HepG2 (cell line): Measurements from ENCODE around the gene VARS2. TPM values are rescaled to one million over a fixed set of nuclear protein-coding genes. Genes with fewer than 3 reads are reported as not detected.

ENCODE experiments used
- ATF1 ChIP-seq: IDR thresholded peaks from 2 replicates; pipeline ENCODE4 v1.6.1; 2016; ENCODE audit warnings: mild to moderate bottlenecking, control low read depth
- ATF7 ChIP-seq, 2 experiments: fragments of 450-650 bp in 1 of 2; sonication (generic) in 1 of 2; formaldehyde crosslinking in 1 of 2; IDR thresholded peaks; 2 replicates each; pipeline versions ENCODE4 v1.4.0 to v1.6.1; 2016 to 2020; ENCODE audit warnings: antibody characterized with exemption in 1 of 2, mild to moderate bottlenecking in 1 of 2, missing genetic modification reagents in 1 of 2
- CBX2 ChIP-seq, 2 experiments: fragments of 200-600 bp in 1 of 2; sonication (generic); formaldehyde crosslinking in 1 of 2; IDR thresholded peaks; 2 replicates each; pipeline versions ENCODE4 v1.7.0 to v1.8.1; 2018 to 2022; ENCODE audit warnings: low read depth in 2 of 2, low read length in 1 of 2, mild to moderate bottlenecking in 1 of 2, missing genetic modification reagents in 1 of 2
- HES4 ChIP-seq: sonication (generic); formaldehyde crosslinking; IDR thresholded peaks from 2 replicates; pipeline ENCODE4 v1.9.0; 2021; ENCODE audit warnings: mild to moderate bottlenecking, missing genetic modification reagents, borderline replicate concordance
- KDM2A ChIP-seq: sonication (generic); formaldehyde crosslinking; IDR thresholded peaks from 2 replicates; pipeline ENCODE4 v1.4.0; 2020; ENCODE audit warnings: low read depth, missing genetic modification reagents, borderline replicate concordance
- MIER3 ChIP-seq: IDR thresholded peaks from 2 replicates; pipeline ENCODE4 v1.6.1; 2016; ENCODE audit warnings: missing compliant biosample characterization, borderline replicate concordance
- POGK ChIP-seq: sonication (generic); formaldehyde crosslinking; conservative IDR thresholded peaks from 2 replicates; pipeline ENCODE4 v1.8.0; 2022; ENCODE audit warnings: mild to moderate bottlenecking, moderate library complexity, missing genetic modification reagents
- PPARG ChIP-seq: conservative IDR thresholded peaks from 2 replicates; pipeline ENCODE4 v1.6.1; 2016; ENCODE audit warnings: missing biosample characterization, missing genetic modification reagents
- SNRNP70 ChIP-seq: fragments of 200-400 bp; formaldehyde crosslinking; IDR thresholded peaks from 2 replicates; pipeline ENCODE4 v1.6.1; 2017; ENCODE audit warnings: mild to moderate bottlenecking, low read depth, low read length, moderate library complexity
- STAT6 ChIP-seq: sonication (generic); formaldehyde crosslinking; IDR thresholded peaks from 2 replicates; pipeline ENCODE4 v1.4.0; 2020; ENCODE audit warnings: missing genetic modification reagents, mild to moderate bottlenecking, borderline replicate concordance
- THYN1 ChIP-seq: sonication (generic); formaldehyde crosslinking; IDR thresholded peaks from 2 replicates; pipeline ENCODE4 v1.8.1; 2023; ENCODE audit warnings: low read depth, mild to moderate bottlenecking, moderate library complexity, missing genetic modification reagents, borderline replicate concordance
- ZNF121 ChIP-seq: sonication (generic); formaldehyde crosslinking; IDR thresholded peaks from 2 replicates; pipeline ENCODE4 v1.5.0; 2020; ENCODE audit warnings: mild to moderate bottlenecking, missing genetic modification reagents
- ZNF292 ChIP-seq: sonication (generic); formaldehyde crosslinking; IDR thresholded peaks from 2 replicates; pipeline ENCODE4 v1.8.1; 2022; ENCODE audit warnings: mild to moderate bottlenecking, low read depth, missing genetic modification reagents, borderline replicate concordance
- polyA plus RNA-seq, 8 experiments: library from polyadenylated mRNA; depleted of rRNA in 3 of 8; stranded (reverse) in 7 of 8; unstranded in 1 of 8; fragments of >200 nt; fragmentation: Illumina TruSeq in 4 of 8; extraction: Trizol in 4 of 8; gene quantifications; 2 replicates each; pipeline versions ENCODE4 v1.2.1 to v1.2.3, GENCODE V29; 2011 to 2016; ENCODE audit warnings: low read depth in 4 of 8, missing spikeins in 1 of 8, mixed read lengths in 1 of 8; ENCODE audit not compliant: insufficient read depth in 1 of 8
- total RNA-seq, 5 experiments: library from RNA; depleted of rRNA; stranded (reverse); fragments of >200 nt; fragmentation: Illumina TruSeq; extraction: Trizol; gene quantifications; 2 replicates each; pipeline ENCODE4 v1.2.3, GENCODE V29; 2016; ENCODE audit warnings: low read depth in 1 of 5
- TF ChIP-seq, protein P1 (sequence below): sonication (generic); formaldehyde crosslinking; IDR thresholded peaks from 2 replicates; pipeline ENCODE4 v1.4.0; 2020; ENCODE audit warnings: mild to moderate bottlenecking, missing genetic modification reagents
- TF ChIP-seq, protein P2 (sequence below): sonication (generic); formaldehyde crosslinking; IDR thresholded peaks from 2 replicates; pipeline ENCODE4 v1.5.0; 2020; ENCODE audit warnings: mild to moderate bottlenecking, missing genetic modification reagents, borderline replicate concordance

The VARS2 gene
- total and polyA plus RNA-seq, 2 of the 13 experiments (the other 11 are each of a cell fraction or from before 2014, with no cell fraction given): 61.8 to 71.8 TPM

- no peak for TF ChIP-seq ZNF121
- no peak for TF ChIP-seq SNRNP70
- TF ChIP-seq KDM2A (CRISPR knock-in tag): no peak
- no peak; the same call in 1 of the 2 replicates for TF ChIP-seq STAT6 (CRISPR knock-in tag)
- TF ChIP-seq ATF1 (CRISPR knock-in tag): no peak
- no peak for TF ChIP-seq ZNF292
- TF ChIP-seq MIER3: no peak
- no peak for TF ChIP-seq POGK (CRISPR knock-in tag)
- no peak for TF ChIP-seq PPARG (CRISPR knock-in tag)
- TF ChIP-seq HES4 (CRISPR knock-in tag): 0 out of 2 replicates have a peak, but pooled peaks have one; percentile 10
- TF ChIP-seq, protein P1, sequence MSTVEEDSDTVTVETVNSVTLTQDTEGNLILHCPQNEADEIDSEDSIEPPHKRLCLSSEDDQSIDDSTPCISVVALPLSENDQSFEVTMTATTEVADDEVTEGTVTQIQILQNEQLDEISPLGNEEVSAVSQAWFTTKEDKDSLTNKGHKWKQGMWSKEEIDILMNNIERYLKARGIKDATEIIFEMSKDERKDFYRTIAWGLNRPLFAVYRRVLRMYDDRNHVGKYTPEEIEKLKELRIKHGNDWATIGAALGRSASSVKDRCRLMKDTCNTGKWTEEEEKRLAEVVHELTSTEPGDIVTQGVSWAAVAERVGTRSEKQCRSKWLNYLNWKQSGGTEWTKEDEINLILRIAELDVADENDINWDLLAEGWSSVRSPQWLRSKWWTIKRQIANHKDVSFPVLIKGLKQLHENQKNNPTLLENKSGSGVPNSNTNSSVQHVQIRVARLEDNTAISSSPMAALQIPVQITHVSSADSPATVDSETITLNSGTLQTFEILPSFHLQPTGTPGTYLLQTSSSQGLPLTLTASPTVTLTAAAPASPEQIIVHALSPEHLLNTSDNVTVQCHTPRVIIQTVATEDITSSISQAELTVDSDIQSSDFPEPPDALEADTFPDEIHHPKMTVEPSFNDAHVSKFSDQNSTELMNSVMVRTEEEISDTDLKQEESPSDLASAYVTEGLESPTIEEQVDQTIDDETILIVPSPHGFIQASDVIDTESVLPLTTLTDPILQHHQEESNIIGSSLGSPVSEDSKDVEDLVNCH: 0 out of 2 replicates have a peak, but pooled peaks have one; percentile 75
- TF ChIP-seq ATF7 (IDR thresholded peaks at IDR 0.05): no peak
- peak; percentile 54; the same call in 1 of the 2 replicates for TF ChIP-seq ATF7 (CRISPR knock-in tag; IDR thresholded peaks at IDR 0.05)
- TF ChIP-seq THYN1: no peak
- no peak for TF ChIP-seq CBX2 (IDR thresholded peaks at IDR 0.05; ENCODE audit: low read depth, low read length)
- TF ChIP-seq CBX2 (CRISPR knock-in tag; IDR thresholded peaks at IDR 0.05; ENCODE audit: low read depth): no peak
- TF ChIP-seq, protein P2, sequence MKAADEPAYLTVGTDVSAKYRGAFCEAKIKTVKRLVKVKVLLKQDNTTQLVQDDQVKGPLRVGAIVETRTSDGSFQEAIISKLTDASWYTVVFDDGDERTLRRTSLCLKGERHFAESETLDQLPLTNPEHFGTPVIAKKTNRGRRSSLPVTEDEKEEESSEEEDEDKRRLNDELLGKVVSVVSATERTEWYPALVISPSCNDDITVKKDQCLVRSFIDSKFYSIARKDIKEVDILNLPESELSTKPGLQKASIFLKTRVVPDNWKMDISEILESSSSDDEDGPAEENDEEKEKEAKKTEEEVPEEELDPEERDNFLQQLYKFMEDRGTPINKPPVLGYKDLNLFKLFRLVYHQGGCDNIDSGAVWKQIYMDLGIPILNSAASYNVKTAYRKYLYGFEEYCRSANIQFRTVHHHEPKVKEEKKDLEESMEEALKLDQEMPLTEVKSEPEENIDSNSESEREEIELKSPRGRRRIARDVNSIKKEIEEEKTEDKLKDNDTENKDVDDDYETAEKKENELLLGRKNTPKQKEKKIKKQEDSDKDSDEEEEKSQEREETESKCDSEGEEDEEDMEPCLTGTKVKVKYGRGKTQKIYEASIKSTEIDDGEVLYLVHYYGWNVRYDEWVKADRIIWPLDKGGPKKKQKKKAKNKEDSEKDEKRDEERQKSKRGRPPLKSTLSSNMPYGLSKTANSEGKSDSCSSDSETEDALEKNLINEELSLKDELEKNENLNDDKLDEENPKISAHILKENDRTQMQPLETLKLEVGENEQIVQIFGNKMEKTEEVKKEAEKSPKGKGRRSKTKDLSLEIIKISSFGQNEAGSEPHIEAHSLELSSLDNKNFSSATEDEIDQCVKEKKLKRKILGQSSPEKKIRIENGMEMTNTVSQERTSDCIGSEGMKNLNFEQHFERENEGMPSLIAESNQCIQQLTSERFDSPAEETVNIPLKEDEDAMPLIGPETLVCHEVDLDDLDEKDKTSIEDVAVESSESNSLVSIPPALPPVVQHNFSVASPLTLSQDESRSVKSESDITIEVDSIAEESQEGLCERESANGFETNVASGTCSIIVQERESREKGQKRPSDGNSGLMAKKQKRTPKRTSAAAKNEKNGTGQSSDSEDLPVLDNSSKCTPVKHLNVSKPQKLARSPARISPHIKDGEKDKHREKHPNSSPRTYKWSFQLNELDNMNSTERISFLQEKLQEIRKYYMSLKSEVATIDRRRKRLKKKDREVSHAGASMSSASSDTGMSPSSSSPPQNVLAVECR: no peak
Measured at GRCh38 chr6:30884521-30885480, 29.2 kb upstream of the VARS2 start (continued).
